NCI-H460 (cell line): ENCODE data around the gene NPPC. TPM values are rescaled to one million over a fixed set of nuclear protein-coding genes. Genes with fewer than 3 reads are reported as not detected.
"Not testable (repeated sequence)": the region's sequence is repeated elsewhere in the genome, so short reads cannot be mapped to it uniquely, and the experiment has no call there.

Source experiments
- DNase-seq: peaks from one replicate; pipeline ENCODE4 v3.0.0-alpha.2; 2016; ENCODE audit warnings: low read depth; ENCODE audit errors: extremely low read depth
- total RNA-seq: library from RNA; depleted of rRNA; stranded (reverse); fragments of >200 nt; shearing (Covaris generic); gene quantifications from 2 replicates; pipeline ENCODE4 v1.2.3, GENCODE V29; 2014

NPPC gene
- total RNA-seq, 1 experiment from 2014 or later, result not detected

DNA sequence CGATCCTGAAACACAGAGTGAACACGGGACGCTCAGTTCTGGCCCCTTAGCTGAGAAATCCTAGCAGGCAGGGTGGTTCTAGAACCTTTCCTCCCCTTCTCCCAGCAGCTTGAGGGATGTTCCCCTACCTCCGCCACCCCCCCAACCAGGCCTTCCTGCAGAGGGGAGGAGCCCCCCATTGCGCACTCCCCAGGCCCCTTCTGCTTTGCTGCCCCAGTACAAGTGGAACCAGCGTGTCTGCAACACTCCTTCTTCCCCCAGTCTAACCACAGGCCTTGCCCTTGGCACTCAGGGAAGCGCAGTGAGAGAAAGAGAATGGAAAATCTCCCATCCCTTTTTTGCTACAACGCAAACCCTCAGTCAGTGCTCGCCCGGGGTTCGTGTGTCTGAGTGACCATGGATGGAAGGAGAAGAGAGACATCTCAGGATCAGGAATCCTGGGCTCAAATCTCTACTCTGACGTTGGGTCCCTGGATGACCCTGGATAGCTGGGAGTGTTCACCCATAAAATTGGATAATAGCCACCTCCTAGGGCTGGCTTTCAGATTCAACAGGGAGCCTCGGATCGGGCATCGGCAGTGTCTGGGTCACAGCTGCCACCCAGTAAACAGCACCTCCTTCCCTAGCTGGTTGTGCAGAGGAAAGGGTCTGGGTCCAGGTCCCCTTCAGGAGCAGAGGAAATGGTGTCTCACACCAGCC lies 3.7 kb downstream of the NPPC start:
- DNase-seq, result no peak

DNA sequence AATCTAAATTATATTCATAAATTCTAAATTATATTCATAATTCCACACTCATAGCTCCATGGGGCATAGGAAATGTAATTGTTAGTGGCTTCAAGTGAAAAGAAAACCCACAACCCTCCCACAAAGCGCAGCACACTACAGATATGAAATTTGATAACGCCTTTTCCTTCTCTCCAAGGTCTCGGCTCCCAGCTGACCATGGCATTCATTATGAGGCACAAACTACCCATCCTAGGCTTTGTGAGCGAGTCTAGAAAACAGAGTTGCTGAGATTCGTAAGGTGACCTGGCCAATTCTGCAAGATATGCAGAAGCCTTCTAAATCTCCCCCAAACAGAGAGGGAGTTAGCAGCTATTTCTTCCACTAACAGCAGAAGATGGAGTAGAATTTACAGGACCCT lies 5.4 kb downstream of the NPPC start:
- no peak for DNase-seq

DNA sequence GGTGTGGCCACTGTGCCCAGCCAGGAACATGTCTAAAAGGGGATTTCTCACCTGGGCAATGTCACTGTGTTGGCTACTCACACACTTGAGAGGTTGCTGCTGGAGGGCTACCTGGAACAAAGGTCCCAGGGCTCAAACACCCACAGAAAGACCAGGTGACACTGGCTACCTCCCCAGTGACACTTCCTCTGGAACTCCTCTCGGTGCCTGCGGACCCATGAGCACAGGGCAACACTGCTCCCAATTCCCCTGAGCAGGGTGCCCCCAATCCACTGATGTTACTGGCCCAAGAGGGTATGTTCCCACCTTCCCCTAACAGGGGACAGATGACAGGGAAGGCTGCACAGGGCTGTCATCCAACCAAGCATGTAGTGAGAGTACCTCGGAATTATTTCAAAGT lies 5.8 kb downstream of the NPPC start:
- DNase-seq, result no peak

DNA sequence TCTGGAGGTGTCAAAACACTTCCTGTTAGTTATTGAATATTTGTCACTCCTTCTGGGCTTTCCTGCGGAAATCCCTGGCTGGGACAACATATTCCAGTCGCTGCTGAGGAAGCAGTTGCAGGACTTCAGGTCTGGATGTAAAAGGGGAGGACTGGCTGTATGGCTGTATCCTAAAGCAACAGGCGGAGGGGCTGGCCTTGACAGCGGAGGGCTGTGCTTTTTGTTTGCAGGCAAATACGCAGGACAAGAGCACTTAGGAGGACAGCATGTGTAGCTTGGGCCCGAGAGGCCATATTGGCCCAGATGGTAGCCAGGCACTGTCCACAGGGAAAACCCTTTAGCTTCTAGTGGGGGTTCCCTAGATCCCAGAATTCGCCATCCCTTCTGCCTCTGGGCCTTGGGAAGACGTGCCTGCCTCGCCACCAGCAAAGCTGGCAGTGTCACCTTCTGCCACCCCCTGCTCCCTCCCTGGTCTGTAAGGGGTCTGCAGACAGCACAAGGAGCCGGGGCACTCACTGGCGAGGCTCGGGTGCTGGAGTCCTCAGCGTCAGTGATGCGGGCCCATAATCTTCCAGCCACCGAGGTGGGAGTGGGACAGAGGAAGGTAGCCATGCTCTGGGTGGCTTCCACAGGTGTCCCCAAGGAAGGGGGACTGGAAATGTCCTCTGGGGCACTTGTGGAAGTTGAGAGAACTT lies 6.7 kb downstream of the NPPC start:
- DNase-seq, result no peak

DNA sequence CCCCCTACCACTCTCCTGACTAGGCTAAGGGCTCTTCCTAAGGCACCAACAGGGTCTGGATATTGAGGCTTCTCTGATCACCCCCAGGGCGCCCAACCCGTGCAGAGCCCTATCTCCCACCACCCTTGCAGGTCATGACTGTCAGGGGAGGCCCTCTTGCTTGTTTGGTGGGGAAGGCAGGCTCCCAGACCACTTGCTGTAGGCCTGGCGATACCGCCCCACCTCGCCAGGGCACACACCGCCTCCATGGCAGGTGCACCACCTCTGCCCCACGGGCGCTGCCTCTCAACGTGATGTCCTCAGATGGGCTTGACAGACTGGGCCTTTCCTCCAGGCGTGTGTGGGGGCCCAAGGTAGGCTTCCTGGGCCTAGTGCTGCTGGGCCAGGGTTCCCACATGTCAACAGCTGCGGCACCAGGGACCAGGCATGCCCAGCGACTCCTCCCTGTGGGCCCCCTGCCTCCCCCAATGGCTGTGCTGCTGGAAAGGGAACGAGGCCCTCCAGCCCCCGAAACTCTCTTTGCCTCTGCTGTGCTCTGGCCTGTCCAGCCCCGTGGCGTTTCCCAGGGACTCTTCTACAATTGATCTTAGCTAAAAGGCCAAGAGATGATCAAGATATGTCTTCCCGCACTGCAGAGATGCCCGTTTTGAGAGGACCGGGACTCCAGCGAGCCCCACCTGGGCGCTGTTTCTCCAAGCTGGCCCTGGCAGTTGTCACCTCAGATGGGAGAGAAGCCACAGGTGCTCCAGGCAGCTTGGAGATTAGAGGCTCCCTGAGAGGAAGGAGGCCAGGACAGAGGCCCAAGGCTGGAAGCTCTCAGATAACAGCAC lies 7.5 kb downstream of the NPPC start:
- no peak for DNase-seq

DNA sequence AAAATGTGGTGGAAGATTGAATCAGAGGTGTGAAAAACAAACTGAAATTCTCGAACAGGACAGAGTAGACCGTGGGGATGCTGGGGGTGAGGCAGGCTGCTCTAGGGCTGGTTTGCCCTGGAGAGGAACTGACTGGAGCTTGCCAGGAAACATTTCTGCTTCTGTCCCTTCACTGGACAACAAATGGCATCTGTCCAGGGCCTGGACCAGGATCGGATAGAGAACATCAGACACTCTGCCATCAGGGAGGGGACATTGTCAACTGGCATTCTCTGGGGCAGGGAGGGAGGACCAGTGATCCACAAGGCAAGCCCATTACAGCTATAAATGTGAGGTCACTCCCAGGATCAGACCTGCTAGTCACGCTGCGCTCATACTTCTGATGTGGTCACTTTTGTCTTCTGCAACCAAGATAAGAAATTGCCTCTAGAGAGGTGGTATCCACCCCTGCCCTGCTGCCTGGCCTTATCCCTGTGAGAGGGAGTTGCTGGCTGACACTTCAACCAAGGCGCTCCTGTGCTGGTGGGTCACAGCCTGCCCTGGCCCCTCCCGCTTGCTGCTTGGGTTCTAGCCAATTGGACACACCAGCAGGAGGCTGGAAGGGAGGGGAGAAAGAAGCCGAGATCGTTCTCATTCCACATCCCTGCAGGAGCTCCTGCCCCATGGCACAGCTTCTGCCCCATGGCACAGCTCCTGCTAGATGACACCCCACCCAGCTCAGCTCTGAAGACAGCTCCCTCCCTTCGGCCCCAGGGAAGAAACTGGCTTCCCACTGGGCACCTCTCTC lies 8.7 kb downstream of the NPPC start:
- DNase-seq, result no peak

DNA sequence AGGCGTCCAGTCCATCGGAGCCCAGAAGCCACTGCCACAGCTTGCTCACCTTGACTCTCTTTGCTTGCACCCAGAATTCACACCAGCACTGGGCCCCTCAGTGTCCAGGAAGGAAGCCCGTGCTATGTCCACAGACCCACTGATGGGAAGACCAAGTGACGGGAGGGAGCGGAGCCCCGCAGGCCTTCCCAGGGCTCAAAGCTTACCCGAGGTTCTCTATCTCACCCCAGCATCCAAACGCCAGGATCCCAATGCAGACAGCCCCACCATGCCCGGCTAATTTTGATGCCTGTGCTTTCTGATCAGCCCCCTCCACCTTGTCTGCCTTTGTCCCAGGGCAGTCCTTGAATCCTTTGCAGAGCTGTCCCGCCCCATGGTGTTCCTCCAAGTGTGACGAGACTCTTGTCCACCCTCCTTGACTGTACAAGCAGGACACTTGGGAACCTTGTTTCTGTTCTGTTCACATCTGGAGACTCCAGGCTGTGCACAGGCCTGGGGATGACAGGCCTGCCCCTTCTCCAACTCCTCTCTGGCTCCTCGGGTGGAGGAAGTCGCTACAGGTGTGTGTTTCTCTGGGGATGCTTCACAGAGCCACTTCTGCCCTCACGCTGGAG lies 12.0 kb downstream of the NPPC start:
- no peak for DNase-seq

DNA sequence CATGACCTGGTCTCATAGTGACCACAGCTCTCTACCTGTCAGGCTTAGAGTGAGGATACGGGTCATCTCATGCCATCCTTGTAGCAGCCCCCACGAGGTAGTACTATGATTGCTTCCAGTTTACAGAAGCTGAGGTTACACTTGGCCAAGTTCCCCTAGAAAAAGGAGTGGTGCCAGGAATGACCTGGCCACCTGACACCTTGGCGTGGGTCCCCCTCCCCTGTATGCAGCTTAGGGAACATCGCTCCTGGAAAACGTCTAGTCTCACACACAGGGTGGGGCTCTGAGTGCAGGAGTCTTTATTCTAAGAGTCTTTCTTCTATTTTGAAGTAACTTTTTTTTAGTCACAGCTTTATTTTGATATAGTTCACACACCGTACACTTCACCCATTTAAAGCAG lies 14.8 kb downstream of the NPPC start:
- DNase-seq, result no peak

DNA sequence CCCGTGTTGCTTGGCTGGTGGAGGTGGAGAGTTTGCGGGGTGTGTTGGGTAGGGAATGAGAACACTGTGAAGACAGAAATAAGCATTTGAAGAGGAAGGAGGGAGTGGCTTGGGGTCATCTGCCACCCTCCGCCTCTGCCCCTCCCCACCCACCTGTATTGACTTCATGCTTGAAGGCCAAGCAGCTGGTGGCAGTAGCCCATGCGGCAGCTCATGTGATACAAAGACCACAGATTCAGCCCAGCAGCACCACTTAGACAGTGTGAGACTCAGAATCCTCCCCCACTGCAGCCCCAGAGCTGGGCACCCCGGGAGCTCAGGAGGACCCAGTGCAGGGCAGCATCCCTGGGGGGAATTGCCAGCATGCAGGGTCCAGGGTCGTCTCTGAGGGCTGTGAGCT lies 15.4 kb downstream of the NPPC start:
- no peak for DNase-seq

DNA sequence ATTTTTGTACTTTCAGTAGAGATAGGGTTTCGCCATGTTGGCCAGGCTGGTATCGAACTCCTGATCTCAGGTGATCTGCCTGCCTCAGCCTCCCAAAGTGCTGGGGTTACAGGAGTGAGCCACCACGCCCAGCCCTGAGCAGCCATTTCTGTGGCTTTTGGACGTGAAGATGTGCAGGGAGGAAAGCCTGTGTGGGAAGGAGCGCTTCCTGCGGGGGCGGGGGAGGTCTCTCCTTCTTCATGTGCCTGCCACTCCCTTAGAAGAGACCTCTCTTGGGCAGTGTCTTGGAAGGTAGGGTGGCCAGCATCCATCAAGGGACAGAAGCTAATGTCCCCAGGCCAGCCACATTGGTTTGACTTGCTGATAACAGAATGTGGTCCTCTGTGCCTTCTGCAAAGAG lies 16.0 kb downstream of the NPPC start:
- not testable (repeated sequence) for DNase-seq

DNA sequence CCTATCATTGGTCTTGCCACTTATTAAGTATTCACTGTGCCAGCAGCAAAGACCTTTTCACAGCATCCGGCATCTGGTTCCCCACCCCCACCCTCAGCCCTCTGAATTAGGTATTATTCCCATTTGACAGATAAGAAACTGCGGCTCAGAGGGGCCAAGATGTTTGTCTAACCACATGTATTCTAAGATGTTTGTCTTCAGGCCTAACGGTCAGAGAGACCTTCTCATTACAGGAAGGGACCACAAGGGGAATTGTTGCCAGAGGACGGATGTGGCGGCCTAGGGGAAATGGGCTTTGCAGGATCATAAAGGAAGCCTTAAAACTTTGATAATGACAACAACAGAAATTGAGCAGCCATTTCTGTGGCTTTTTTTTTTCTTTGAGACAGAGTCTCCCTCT lies 16.6 kb downstream of the NPPC start:
- DNase-seq, result no peak

DNA sequence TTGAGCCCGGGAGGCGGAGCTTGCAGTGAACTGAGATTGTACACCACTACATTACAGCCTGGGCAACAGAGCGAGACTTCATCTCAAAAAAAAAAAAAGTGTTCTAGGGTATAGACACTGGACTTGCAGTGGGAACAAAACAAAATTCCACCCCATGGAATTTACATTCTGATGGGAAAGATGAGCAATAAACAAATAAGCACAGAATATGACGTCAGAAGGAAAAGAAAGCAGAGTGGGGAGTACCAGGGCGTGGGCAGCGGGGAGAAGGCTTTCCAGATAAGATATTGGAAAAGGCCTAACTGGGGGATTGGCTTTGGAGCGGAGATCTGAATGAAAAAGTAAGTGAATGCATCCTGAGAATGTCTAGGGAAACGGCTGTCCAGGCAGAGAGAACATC lies 17.6 kb downstream of the NPPC start:
- DNase-seq, result no peak

DNA sequence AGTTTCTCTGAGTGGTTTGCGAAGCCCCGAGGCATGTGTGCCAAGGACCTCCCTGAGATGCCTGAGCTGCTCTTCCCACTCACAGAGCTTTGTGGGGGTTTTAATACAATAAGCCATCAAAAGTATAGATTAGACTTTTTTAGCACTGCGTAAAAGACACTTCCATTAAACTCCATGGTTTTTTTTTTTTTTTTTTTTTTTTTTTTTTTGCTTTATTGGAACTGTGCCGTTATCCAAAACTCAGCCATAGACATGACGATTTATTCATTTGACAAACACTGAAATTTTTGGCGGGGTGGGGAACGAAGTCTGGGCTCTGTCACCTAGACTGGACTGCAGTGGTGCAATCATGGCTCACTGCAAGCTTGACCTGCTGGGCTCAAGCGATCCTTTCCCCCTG lies 18.4 kb downstream of the NPPC start:
- DNase-seq, result no peak

DNA sequence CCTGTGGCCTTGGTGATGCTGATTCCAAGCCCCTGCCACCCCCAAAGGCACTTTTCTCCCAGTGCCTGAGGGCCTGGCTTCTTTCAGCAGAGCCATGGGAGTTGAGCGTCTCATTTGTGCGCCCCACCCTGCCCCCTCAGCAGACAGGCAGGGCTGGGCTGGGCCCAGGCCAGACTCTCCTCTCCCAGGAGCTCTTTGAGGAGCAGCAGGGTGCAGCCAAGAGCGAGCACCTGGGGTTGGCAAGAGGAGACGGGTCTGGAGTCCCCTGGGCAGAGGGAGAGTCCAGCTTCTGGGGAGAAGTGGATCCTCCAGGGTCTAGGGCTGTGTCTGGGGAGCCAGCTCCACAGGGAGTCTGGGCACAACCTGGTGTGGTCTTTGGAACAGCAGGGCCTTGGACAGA lies 21.2 kb downstream of the NPPC start:
- DNase-seq, result no peak

DNA sequence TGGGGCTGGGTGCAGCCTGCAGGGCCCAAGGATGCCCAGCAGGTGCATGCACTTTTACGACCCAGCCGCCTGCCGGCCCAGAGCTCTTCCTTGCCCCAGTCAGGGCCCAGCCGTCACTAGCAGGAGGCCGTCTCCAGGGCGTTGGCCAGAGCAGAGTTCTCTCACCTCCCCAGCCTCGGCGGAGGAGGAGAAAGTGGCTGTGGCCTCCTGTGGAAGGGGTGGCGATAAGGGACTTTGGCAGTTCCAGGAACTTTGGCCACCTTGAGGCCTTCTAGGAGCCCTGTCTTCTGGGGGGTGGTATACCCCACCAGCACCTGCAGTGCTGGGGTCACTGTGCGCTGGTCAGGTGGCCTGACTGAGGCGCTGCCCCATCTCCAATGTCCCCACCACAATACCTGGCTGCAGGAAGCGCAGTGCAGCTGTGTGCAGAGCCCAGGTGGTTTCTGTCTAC lies 22.0 kb downstream of the NPPC start:
- DNase-seq, result no peak

DNA sequence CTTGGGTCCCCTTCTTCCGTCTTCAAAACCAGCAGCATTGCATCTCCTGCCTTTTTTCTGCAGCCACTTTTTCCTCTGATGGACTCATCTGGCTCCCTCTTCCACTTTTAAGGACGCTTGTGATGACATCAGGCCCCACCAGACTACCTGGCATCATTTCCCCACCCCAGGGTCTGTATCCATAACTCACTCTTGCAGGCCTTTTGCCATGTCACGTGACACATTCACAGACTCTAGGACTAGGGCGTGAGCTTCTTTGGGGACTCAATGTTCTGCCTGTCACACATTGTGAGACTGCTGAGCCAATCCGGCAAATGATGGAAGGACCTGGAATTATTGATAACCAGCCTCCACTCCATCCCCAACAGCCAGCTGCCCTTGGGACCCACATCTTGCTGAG lies 23.6 kb downstream of the NPPC start:
- DNase-seq, result no peak

DNA sequence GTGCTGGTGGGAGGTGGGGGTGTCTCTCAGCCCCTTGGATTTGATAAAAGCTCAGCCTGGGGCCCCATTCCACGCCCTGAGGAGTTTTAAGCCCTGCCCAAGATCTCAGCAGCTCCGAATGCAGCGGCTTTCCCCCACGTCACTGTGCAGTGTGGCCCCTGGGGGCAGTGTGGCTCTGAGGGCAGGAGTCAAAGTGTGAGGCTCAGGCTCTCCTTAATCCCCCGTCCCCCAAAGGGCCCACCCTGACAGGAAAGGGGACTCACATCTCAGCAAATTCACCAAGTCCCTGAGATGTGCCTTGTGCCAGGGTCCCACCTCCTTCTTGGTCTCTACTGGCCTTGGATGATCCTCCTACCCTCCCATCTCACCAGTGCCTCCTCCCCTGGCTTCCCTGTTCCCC lies 25.2 kb downstream of the NPPC start:
- no peak for DNase-seq

DNA sequence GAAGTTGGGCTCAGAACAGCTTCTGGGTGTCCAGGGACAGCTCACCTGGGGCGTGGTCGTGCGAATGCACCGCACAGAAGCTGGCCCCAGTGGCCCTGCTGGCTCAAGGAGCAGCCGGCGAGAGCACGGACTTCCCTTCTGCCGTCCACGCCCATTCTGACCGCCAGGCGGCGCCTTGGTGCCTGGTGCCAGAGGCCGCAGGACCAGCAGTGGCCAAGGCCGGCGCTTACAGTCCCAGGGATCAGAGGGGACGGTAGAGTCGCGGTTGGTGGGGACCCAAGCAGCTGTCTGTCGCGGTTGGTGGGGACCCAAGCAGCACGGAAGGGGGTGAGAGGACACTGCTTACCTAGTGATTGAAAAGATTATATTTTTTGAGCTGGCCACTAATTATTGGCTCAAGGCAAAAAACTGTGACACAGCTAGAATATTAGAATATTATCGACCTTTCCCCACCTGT lies 25.7 kb downstream of the NPPC start:
- DNase-seq, result peak; percentile 80

DNA sequence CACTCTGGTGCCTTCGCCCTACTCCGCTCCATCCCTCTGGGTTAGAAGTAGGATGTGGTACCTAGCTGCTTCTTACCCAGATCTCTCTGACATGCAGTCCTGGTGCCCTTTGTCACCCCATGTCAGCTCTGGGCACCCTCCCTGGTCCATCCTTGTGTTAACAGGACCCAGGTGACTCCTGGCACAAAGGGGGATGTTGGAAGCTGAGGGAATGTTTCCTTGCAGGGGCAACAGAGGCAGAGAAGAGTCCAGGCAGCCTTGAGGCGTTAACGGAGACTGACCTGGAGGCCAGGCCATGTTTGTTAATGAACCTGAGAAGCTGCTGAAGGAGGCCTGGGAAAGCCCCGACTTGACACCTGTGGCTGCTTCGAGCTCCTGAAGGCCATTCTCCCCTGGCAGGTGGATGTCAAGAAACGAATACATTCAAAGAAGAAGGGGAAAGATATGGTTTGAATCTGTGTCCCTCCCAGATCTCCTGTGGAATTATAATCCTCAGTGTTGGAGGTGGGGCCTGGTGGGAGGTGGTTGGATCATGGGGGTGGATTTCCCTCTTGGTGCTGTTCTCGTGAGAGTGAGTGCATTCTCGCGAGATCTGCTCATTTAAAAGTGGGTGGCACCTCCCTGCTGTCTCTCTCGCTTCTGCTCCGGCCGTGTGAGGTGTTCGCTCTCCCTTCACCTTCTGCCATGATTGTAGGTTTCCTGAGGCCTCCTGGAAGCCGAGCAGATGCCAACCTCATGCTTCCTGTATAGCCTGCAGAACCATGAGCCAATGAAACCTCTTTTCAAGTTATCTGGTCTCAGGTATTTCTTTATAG lies 31.4 kb downstream of the NPPC start:
- no peak for DNase-seq

DNA sequence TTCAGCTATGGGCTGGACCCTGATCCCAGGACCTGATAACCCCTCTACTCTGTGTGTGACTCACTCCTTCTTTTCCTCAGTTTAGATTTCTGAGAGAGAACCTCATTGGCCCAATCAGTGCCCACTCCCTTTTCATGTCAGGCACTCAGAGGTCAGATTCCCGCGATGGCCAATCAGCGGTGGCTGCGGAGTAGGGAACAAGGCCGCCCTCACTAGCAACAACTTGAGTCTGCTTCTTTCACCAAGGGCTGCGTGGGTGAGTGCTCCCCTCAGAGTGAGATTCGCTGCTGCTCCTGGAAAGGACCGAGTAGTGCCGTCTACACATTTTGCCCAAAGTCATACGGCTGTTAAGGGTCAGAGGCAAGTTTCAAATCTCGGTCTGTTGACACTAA lies 34.7 kb downstream of the NPPC start:
- no peak for DNase-seq
